Suprapubic skin (tissue), 4 donors: ENCODE measurements around the gene TEKT1. TPM values are rescaled to one million over a fixed set of nuclear protein-coding genes. Genes with fewer than 3 reads are reported as not detected.

ENCODE experiments used
- DNase-seq, 2 donors: peaks; one replicate each; pipeline ENCODE4 v3.0.0-alpha.2; 2019; ENCODE audit warnings: low spot score in 2 of 2
- H3K27ac ChIP-seq: fragments of 200-600 bp; sonication (generic); one replicate; pipeline ENCODE4 v1.5.1; 2019
- H3K27me3 ChIP-seq: fragments of 200-600 bp; sonication (generic); one replicate; pipeline ENCODE4 v1.5.1; 2019
- H3K36me3 ChIP-seq: fragments of 200-600 bp; sonication (generic); one replicate; pipeline ENCODE4 v1.5.1; 2019
- H3K4me1 ChIP-seq: fragments of 200-600 bp; sonication (generic); one replicate; pipeline ENCODE4 v1.5.1; 2019
- H3K4me3 ChIP-seq: fragments of 200-600 bp; sonication (generic); one replicate; pipeline ENCODE4 v1.5.1; 2019; ENCODE audit warnings: mild to moderate bottlenecking
- H3K9me3 ChIP-seq: fragments of 200-600 bp; sonication (generic); one replicate; pipeline ENCODE4 v1.5.1; 2019
- EP300 ChIP-seq: sonication (generic); formaldehyde crosslinking; IDR thresholded peaks from one replicate; pipeline ENCODE4 v1.6.1; 2017; ENCODE audit warnings: antibody characterized with exemption
- POLR2A ChIP-seq, 2 donors: fragments of 450-650 bp; IDR thresholded peaks; one replicate each; pipeline ENCODE4 v1.6.1; 2017; ENCODE audit warnings: antibody characterized with exemption in 2 of 2, mild to moderate bottlenecking in 2 of 2, moderate library complexity in 2 of 2
- POLR2AphosphoS5 ChIP-seq, 3 donors: sonication (generic); formaldehyde crosslinking; IDR thresholded peaks; one replicate each; pipeline ENCODE4 v1.6.1; 2017; ENCODE audit warnings: antibody characterized with exemption in 3 of 3
- WGBS: methylation state at CpG from one replicate; pipeline ENCODE4 v1.1.5; 2018; 5-methylcytosine and 5-hydroxymethylcytosine counted together
- total RNA-seq, 4 donors: library from RNA; depleted of rRNA; stranded (reverse); fragments of >200 nt; gene quantifications; one replicate each; pipeline ENCODE4 v1.1.0, GENCODE V29; 2016
- TF ChIP-seq, protein P1 (sequence below), 2 donors: fragments of 200-600 bp in 1 of 2; fragments of 450-650 bp in 1 of 2; sonication (generic) in 1 of 2; IDR thresholded peaks; one replicate each; pipeline ENCODE4 v1.5.1; 2016 to 2019; ENCODE audit warnings: antibody characterized with exemption in 2 of 2, mild to moderate bottlenecking in 1 of 2, moderate library complexity in 1 of 2

TEKT1 gene
- total RNA-seq, 4 donors from 2014 or later, result not detected

DNA sequence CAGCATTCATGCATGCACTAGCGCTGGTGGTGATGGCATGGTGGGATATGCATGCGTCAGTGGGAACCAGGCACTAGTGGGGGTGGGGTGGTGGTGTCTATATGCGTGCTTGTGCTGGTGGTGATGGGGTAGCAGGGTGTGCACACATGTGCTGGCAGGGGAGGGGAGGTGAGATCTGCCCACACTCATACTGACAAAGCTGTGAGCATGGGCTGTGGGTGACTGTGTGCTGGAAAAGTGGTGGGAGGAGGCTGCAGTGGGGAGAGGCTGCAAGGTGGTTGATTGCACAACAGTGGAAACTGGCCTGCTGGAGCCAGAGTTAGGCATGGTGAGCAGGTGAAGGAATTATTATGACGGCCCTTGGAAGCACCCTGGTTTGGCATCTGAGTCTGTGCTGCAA is 31.3 kb upstream of the TEKT1 start:
- Histone ChIP-seq H3K9me3 (no peaks in the 10 kb centered on the region), H3K36me3 (no peaks in the 10 kb centered on the region), H3K27me3 (peaks cover 7% of the 10 kb centered on the region), H3K27ac (no peak overlapping the region), H3K4me1 (peaks cover 3% of the 10 kb centered on the region), H3K4me3 (no peak overlapping the region)
- DNase-seq, result no peak
- TF ChIP-seq POLR2AphosphoS5 (IDR thresholded peaks at IDR 0.05), result no peak
- TF ChIP-seq, protein P1, sequence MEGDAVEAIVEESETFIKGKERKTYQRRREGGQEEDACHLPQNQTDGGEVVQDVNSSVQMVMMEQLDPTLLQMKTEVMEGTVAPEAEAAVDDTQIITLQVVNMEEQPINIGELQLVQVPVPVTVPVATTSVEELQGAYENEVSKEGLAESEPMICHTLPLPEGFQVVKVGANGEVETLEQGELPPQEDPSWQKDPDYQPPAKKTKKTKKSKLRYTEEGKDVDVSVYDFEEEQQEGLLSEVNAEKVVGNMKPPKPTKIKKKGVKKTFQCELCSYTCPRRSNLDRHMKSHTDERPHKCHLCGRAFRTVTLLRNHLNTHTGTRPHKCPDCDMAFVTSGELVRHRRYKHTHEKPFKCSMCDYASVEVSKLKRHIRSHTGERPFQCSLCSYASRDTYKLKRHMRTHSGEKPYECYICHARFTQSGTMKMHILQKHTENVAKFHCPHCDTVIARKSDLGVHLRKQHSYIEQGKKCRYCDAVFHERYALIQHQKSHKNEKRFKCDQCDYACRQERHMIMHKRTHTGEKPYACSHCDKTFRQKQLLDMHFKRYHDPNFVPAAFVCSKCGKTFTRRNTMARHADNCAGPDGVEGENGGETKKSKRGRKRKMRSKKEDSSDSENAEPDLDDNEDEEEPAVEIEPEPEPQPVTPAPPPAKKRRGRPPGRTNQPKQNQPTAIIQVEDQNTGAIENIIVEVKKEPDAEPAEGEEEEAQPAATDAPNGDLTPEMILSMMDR (IDR thresholded peaks at IDR 0.05), result no peak
- no peak for TF ChIP-seq EP300
- no peak for TF ChIP-seq POLR2A (IDR thresholded peaks at IDR 0.05)
- 74% methylated on average over 4 of the region's 4 CpGs for WGBS

GRCh38 chr17:6862122-6862521 is 30.6 kb upstream of the TEKT1 start:
- Histone ChIP-seq H3K4me3 (no peak overlapping the region), H3K4me1 (no peaks in the 10 kb centered on the region), H3K27me3 (peaks cover 7% of the 10 kb centered on the region), H3K27ac (no peak overlapping the region), H3K9me3 (no peaks in the 10 kb centered on the region), H3K36me3 (no peaks in the 10 kb centered on the region)
- no peak for DNase-seq
- TF ChIP-seq, protein P1 (IDR thresholded peaks at IDR 0.05), result no peak
- TF ChIP-seq POLR2A (IDR thresholded peaks at IDR 0.05), result no peak
- TF ChIP-seq POLR2AphosphoS5 (IDR thresholded peaks at IDR 0.05), result no peak
- TF ChIP-seq EP300, result no peak
- 77% methylated on average over 2 of the region's 2 CpGs for WGBS

DNA sequence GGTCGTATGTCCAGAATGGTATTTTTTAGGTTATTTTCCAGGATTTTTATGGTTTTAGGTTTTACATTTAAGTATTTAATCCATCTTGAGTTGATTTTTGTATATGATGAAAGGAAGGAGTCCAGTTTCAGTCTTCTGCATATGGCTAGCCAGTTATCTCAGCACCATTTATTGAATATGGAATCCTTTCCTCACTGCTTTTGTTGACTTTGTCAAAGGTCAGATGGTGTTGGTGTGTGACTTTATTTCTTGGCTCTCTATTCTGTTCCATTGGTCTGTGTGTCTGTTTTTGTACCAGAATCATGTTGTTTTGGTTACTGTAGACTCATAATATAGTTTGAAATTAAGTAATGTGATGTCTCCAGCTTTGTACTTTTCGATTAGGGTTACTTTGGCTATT is 26.4 kb upstream of the TEKT1 start:
- no peak overlapping the region for H3K27ac ChIP-seq
- peaks cover 14% of the 10 kb centered on the region for H3K27me3 ChIP-seq
- H3K4me3 ChIP-seq, result no peak overlapping the region
- no peaks in the 10 kb centered on the region for H3K36me3 ChIP-seq
- 85% methylated on average over 2 of the region's 2 CpGs for WGBS
- H3K4me1 ChIP-seq, result no peaks in the 10 kb centered on the region
- TF ChIP-seq EP300, result no peak
- TF ChIP-seq, protein P1 (IDR thresholded peaks at IDR 0.05), result no peak
- no peak for TF ChIP-seq POLR2A (IDR thresholded peaks at IDR 0.05)
- no peak for TF ChIP-seq POLR2AphosphoS5 (IDR thresholded peaks at IDR 0.05)
- DNase-seq, result no peak
- H3K9me3 ChIP-seq, result no peaks in the 10 kb centered on the region

GRCh38 chr17:6857336-6857735 is 25.8 kb upstream of the TEKT1 start:
- H3K9me3 ChIP-seq, result no peaks in the 10 kb centered on the region
- no peak for DNase-seq
- H3K4me3 ChIP-seq, result no peak overlapping the region
- H3K4me1 ChIP-seq, result no peaks in the 10 kb centered on the region
- no peaks in the 10 kb centered on the region for H3K36me3 ChIP-seq
- no peak overlapping the region for H3K27ac ChIP-seq
- TF ChIP-seq POLR2AphosphoS5 (IDR thresholded peaks at IDR 0.05), result no peak
- TF ChIP-seq EP300, result no peak
- TF ChIP-seq POLR2A (IDR thresholded peaks at IDR 0.05), result no peak
- TF ChIP-seq, protein P1 (IDR thresholded peaks at IDR 0.05), result no peak
- H3K27me3 ChIP-seq, result peaks cover 10% of the 10 kb centered on the region
- 70% methylated on average over 6 of the region's 6 CpGs for WGBS

- WGBS, result 84% methylated on average over 3 of the region's 3 CpGs
- H3K27me3 ChIP-seq, result peaks cover 8% of the 10 kb centered on the region
- no peaks in the 10 kb centered on the region for H3K36me3 ChIP-seq
- no peaks in the 10 kb centered on the region for H3K9me3 ChIP-seq
- H3K27ac ChIP-seq, result no peak overlapping the region
- no peak for DNase-seq
- H3K4me3 ChIP-seq, result no peak overlapping the region
- TF ChIP-seq POLR2A (IDR thresholded peaks at IDR 0.05) (no peak), POLR2AphosphoS5 (IDR thresholded peaks at IDR 0.05) (no peak), EP300 (no peak)
- TF ChIP-seq, protein P1 (IDR thresholded peaks at IDR 0.05), result no peak
- no peaks in the 10 kb centered on the region for H3K4me1 ChIP-seq
These were observed 24.5 kb upstream of the TEKT1 start for GRCh38 chr17:6856051-6856450.
